Stomach (tissue), 4 donors: Measurements from ENCODE around the gene ATXN1.

Experiments
- POLR2A ChIP-seq, 4 donors: fragments of 450-650 bp; IDR thresholded peaks; one replicate each; pipeline ENCODE4 v1.6.1; 2016; ENCODE audit warnings: antibody characterized with exemption in 4 of 4, control low read depth in 2 of 4, mild to moderate bottlenecking in 1 of 4, moderate library complexity in 1 of 4
- TF ChIP-seq, protein P1 (sequence below), 7 experiments: fragments of 450-650 bp in 4 of 7; fragments of 200-600 bp in 3 of 7; sonication (generic) in 3 of 7; IDR thresholded peaks; one replicate each; pipeline ENCODE4 v1.5.1; 2016 to 2019; ENCODE audit warnings: antibody characterized with exemption in 7 of 7, control low read depth in 2 of 7, mild to moderate bottlenecking in 1 of 7

DNA sequence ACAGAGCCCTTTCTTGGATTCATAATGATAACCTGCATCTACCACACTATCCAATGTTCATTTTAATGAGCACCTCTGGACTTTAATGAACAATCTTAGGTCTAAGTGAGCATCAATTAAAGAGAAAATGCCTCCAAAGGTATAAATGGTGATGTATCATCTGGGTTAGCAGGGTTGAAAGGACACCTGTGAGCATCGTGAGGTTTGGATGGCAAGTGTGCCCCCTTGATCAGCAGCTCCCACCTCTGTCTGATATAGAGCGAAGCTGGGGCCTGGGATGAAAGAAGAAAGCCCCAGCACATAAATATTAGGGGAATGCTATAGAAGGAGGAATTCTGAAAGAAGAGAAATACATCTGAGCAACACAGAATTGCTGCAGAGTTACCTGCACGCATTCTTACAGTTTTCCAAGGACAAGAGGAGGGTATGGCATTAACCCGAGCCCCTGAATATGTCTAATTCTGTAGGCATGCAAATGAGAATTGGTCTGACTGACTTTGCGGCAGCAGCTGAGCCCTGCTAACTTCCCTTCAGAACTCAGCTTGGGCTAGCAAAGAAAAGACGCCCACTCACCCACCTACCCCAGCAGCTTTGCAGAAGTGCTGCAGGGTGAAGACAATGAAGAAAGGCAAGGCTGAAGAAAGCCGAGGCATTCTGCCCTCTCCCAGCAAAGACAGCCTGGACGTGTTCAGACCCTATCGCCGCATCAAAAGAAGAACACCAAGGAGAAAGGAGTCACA lies 386.6 kb downstream of the ATXN1 start:
- TF ChIP-seq, protein P1, sequence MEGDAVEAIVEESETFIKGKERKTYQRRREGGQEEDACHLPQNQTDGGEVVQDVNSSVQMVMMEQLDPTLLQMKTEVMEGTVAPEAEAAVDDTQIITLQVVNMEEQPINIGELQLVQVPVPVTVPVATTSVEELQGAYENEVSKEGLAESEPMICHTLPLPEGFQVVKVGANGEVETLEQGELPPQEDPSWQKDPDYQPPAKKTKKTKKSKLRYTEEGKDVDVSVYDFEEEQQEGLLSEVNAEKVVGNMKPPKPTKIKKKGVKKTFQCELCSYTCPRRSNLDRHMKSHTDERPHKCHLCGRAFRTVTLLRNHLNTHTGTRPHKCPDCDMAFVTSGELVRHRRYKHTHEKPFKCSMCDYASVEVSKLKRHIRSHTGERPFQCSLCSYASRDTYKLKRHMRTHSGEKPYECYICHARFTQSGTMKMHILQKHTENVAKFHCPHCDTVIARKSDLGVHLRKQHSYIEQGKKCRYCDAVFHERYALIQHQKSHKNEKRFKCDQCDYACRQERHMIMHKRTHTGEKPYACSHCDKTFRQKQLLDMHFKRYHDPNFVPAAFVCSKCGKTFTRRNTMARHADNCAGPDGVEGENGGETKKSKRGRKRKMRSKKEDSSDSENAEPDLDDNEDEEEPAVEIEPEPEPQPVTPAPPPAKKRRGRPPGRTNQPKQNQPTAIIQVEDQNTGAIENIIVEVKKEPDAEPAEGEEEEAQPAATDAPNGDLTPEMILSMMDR (IDR thresholded peaks at IDR 0.05) = no peak
- no peak for TF ChIP-seq POLR2A (IDR thresholded peaks at IDR 0.05)
